Kidney tubule cell (primary cell): ENCODE data around the gene COMMD4.
"Not testable (repeated sequence)": the region's sequence is repeated elsewhere in the genome, so short reads cannot be mapped to it uniquely, and the experiment has no call there.

Source experiments
- DNase-seq: peaks from one replicate; pipeline ENCODE4 v3.0.0-alpha.2; 2018; ENCODE audit warnings: low spot score

COMMD4 gene

DNA sequence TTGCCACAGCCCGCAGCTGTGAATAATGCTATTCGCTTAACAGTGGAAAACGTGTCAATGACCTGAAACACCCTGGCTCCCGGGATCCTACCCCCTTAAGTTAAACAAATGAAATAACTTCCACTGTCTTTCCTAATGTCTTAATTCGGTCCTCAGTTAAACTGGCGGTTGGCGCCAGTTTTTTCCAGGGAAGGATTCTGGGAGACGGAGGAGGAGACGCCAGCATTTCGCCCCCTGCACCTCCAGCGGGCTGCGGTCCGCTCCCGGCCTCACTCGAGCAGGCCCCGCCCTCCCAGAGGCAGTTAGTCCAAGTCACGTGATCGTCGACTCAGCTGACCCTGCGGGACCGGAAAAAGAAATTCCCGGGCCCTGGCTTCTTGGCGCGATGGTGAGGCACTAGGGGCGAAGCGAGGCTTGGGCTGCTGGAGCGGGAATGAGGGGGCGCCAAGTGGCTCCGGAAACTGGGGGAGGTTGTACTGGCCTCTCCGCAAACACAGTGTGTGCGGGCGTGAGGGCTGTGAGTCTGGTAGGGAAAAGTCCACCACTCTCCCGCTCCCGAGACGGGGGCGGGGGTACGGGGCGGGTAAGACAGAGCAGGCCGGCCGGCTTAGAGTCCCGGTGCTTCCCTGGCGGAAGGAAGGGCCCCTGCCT lies at the start of gene COMMD4:
TSS of gene COMMD4 (plus strand) at position 359 of the 651 bp plus-strand sequence. CDS start at position 386, 27 bp downstream.
- peak; percentile 93 for DNase-seq

DNA sequence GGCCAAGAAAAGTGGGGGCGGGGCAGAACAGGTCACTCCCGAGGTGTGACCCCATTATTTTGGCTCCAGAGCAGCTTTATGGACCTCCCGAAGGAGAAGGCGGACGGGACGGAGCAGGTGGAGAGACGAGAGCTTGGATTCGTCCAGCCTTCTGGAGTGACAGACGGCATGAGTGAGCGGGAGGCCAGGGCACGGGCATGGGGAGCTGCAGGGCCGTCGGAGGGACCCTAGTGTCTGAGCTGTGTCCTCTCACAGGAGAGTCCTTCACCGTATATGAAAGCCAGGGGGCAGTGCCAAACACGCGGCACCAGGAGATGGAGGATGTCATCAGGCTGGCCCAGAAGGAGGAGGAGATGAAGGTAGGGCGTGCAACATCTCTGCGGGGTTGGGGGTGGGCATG lies 42.2 kb upstream of the COMMD4 start:
- DNase-seq: not testable (repeated sequence)

DNA sequence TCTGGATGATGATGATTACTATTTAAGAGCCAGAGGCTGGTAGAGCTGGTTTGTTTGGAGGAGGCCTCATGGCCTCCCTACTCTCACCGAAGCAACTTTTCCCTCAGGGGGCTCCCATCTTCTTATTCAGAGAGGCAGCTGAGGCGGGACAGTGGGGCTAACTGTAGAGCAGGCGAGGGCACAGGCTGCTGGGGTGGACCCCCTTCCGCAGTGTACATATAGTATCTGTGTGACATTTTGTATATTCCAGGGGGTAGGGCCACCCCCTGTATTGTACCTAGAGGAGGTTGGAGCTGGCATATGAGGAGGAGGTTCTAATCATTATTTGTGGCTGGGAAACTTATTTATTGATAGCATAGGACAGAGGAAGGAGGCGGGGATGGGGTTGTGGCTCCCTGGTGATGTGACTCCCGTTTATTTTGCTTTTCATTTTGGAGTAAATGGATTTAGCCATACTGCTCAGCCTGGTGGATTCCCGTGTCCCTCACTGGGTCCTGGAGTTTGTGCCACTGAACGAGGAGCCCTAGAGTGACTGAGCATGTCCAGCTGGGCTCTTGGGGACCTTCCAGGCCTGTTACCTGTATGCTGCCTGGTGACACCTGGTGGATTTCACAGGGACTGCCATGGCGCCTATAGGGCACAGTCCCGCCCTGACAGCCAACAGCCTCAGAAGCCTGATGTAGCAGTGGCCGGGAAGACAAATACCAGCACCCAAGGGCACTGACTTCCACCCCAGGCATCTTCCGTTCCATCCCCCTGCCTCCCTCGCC lies 37.1 kb upstream of the COMMD4 start:
- not testable (repeated sequence) for DNase-seq

DNA sequence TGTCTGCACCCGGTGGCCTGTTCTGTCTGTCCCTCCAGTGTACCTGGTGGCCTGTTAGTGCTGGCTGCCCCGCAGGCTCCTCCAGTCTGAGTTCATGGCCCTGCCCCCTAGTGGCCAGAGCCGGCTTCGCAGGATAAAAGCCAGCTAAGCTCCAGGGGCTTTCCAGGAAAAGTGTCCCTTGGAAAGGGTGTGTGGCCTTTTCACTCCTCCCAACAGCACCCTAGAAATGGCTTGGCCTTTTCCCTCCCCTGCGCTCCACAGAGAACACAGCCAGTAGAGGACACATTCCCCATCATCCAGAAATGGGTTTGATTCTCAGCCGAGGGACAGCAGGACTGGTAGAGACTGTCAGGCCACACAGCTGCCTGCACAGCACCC lies 36.6 kb upstream of the COMMD4 start:
- not testable (repeated sequence) for DNase-seq

DNA sequence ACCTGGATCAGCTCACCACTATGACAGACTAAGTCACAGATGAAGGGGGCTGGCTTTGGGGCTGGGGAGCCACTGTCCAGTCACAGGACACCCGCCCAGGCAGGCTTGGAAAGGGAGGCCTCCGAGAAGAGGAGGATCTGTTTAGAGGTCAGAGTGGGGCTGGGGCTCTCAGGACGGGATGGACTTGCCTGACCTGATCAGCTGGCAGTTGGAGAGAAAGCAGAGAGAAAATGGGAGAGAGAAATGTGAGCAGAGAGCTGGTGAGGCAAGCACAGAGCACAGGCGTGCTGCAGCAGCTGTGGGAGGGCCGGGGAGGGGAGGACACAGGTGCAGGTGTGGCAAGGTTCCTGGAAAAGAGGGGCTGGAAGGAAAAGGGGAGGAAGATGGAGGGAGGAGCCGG lies 35.8 kb upstream of the COMMD4 start:
- not testable (repeated sequence) for DNase-seq

DNA sequence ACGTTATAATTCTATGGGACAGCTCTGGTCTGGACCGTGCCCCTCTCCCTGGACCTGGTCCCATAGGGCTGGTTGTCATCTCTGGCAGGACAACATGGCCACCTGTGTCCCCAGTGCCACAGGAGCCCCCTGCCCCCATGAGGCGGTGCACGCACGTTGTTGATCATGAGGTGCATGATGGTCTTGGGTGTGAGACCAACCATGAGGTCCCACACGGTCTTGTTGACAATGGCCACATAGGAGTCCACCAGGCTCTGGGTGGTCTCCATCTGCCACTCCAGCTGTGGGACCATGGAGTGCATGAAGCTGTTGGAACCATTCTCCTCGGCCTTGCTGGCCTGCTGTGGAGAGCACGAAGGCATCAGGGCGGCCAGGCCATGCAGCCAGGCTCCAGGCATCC lies 33.5 kb upstream of the COMMD4 start:
- no peak for DNase-seq

DNA sequence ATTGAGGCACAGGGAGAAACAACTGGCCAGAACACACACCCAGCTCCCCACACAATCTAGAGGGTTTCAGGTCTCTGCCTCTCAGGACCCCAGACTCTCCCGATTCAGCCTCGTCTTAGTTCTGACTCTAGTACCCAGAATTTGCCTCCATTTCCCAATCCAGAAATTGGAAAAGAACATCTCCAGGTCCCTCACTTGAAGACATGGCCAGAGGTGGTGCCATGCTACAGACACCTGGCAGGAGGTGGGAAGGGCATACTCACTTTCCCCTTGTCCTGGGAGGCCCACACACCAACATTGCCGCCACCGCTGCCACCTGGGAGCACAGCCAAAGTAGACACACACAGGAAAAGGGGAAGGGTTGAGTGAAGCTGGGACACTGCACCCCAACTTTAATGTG lies 33.1 kb upstream of the COMMD4 start:
- not testable (repeated sequence) for DNase-seq

DNA sequence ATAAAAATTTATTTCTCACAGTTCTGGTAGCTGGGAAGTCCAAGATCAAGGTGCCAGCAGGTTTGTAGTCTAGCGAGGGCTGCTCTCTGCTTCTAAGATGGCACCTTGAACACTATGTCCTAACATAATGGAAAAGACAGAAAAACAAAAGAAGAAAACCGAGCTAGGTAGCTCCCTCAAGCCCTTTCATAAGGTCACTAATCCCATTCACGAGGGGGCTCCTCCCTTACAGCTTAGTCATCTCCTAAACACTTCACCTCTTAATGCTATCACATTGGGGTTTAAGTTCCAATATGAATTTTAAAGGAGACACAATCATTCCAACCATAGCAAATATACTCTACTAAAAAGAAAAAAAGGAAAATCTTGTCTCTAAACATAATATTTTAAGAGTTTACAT lies 29.7 kb upstream of the COMMD4 start:
- no peak for DNase-seq

DNA sequence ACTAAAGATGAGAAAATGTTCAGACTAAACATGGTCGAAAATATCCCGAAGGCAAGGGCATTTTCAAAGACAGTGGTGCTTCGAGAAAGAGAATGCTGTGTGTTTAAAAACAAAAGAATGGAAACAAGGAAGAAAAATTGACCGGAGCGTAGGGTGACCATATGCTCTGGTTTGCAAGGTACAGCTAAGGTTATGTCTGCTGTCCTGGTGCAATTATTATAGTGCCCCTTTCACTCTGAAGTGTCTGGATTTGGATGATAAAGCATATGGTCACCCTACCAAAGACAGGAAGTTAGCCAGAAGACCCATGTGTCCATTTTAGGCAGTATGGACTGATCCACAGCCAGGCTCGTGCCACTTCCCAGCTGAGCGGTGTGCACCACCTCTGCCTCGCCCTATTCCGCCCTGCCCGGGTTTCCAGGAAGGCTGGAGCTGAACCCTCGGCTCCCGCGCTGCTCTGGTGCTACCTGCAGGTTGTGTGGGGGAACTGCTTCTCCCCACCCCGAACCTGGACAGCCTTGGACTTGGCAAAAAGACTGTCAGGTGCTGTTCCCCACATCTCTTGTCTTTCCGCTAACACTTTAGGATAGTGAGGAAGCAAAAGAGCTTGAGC lies 28.0 kb upstream of the COMMD4 start:
- peak; percentile 54 for DNase-seq

DNA sequence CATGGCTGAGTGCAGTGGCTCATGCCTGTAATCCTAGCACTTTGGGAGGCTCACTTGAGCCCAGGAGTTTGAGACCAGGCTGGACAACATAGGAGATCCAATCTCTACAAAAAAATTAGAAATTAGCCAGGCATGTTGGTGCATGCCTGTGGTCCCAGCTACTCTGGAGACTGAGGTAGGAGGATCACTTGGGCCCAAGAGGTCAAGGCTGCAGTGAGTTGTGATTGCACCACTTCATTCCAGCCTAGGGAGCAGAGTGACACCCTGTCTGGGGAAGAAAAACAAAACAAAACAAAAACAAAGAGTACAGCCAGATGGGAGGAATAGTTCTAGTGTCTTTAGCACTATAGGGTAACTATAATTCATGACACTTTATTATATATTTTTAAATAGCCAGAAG lies 26.2 kb upstream of the COMMD4 start:
- no peak for DNase-seq

DNA sequence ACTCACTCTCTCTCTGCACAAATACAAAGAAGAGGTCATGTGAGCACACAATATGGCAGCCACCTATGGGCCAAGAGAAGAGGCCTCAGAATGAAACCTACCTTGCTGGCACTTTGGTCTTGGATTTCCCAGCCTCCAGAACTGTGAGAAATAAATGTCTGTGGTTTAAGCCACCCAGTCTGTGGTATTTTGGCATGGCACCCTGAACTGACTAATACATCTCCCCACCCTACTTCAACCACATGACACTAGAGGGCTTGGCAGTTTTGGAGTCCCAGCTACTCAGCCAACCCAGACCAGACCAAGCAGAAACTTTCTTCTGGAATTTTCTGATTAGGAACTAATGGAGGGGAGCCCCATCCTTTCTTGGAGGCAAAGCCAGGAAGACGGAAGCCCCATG lies 23.3 kb upstream of the COMMD4 start:
- DNase-seq: peak; percentile 60

DNA sequence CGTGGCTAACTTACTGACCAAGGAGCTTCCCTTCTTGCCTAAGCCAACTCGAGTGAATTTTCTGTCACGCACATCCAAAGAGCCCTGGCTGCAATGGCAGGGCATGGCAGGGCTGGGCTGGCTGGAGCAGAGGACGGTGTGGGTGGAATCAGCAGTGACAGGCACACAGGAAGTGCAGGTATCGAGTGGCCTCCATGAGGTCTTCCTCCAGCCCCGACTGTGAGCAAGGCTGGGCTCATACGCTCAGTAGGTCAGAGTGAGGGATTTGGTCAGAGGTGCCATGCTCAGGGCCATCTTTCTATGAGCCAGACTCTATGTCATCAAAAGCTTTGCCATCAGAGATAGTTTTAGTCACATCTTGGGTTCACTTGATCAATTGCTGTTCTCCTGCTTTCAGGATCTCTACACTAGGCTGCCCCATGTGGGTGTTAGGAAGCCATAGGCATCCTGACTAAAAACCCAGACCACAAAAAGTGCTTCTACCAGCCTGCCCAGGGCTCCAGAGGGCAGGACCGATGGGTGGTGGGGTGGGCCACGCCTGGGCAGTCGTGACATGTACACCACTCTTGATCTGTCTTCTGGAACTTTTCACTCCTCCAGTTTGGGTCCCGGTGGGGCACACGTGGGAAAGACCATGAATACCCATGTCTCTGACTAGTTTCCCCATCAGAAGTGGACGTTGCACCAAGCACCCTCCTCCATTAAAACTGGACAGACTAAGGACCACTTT lies 22.6 kb upstream of the COMMD4 start:
- no peak for DNase-seq

DNA sequence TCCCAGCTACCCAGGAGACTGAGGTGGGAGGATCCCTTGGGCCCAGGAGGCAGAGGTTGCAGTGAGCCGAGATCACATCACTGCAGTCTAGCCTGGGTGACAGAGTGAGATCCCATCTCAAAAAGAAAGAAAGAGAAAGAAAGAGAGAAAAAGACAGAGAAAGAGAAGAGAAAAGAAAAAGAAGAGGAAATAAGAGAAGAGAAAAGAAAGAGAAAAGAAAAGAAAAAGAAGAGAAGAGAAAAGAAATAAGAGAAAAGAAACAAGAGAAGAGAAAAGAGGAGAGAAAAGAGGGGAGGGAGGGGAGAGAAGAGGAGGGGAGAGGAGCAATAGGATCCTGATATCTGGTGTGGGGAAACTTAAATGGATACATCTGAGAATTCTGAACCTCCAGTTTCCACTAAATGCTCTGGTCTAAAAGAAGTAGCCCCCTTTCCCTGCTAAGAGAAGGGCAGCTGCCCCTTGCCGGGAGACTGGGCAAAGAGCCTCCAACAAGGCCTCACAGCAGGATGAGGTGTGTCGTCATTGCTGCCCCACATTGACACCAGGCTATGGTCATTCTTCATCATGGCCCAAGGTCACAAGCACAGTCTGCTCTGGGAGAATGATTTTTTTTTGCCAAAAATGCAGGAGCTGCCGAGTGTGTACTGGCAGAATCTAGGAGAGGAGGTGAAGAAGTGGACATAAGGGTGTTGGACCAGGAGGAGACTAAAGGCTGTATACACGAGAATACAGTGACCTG lies 21.1 kb upstream of the COMMD4 start:
- no peak for DNase-seq

DNA sequence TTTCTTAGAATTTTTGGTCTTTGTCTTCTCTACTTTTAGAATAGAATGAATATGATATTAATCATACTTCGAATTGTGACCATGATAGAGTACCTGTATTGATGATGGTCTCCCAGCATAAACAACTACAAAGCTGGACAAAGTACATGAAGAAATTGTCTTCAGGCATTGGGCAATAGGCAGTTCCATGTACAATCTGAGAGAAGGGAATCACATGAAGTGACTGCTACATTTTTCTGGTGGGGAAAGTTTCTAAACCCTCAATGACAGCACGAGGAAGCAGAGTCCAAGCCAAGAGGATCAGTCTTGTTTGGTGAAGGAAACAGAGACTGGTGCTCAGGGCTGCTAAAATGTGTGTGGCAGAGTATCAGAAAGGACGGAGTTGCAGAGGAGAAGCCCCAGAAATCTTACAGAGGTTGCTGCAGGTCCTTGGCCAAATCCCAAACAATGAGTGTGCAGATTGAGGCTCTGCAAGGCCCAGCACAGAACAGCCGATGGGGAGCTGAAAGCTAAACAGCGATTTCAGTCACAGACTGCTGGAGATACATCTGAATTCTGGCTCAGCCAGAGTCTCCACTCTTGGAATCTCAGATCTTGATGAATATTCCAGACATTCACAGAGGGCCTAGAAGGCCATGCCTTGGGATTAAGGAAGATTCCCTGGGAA lies 16.5 kb upstream of the COMMD4 start:
- not testable (repeated sequence) for DNase-seq

DNA sequence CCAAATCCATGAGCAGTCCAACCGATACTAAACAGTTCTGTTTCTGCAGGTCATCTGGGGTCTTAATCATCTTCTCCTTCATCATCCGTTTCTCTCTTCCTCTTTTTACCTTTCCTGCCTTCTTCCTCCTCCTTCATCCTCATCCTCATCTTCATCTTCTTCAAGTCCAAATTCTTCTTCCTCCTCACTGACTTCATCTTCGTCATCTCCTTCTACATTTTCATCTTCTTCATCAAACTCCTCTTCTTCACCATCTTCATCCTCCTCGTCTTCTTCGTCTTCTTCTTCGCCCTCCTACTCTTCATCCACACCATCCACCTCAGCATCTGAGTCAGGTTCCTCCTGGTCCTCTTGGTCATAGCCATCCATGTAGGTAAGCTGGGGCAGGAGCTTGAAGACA lies 14.2 kb upstream of the COMMD4 start:
- DNase-seq: no peak

DNA sequence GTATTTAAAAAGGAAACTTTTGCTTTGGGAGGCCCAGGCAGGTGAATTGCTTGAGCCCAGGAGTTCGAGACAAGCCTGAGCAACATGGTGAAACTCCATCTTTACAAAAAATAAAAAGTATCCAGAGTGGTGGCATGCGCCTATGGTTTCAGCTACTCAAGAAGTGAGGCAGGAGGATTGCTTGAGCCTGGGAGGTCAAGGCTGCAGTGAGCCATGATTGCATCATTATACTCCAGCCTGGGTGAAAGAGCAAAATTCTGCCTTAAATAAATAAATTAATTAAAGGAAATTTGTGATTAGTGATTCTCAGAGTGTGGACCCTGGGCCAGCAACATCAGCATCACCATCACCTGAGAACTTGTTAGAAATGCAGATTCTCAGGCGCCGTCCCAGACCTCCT lies 9.9 kb upstream of the COMMD4 start:
- DNase-seq: no peak

DNA sequence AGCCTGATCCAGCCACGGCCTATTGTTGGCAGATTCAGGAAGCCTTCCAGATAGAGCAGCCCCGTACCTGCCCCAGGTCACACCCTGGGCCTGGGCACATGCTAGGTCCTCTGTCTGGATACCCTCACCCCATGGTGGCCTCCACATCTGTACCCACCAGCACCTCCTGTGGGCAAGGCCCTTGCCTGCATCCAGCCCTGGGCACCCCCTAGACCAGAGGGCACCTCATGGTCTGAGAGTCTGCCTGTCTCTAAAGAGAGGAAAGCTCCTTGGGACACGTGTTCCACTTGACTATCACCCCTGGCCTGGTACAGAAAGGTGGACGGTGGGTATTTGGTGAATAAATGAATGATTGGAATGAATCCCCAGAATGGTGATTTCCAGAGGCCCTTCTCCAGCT lies 8.9 kb upstream of the COMMD4 start:
- no peak for DNase-seq

DNA sequence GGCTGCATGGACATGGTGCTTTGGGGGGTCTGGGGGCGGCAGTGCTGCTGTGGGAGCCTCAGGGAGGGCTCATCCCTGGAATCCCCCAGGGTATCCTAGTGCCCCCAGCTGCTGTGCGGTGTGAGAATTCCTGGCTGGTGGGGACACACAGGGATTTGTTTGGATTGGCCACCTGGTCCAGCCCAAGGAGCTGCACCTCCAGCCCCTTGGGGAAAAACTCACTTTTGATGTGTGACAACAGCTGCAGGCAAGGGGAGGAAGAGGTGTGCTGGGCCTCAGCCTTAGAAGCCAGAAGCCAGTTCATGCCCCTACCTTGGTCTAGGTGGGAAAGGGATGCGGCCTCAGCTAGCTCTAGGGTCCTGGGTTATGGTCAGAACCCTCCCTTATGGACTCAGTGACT lies 8.4 kb upstream of the COMMD4 start:
- no peak for DNase-seq

DNA sequence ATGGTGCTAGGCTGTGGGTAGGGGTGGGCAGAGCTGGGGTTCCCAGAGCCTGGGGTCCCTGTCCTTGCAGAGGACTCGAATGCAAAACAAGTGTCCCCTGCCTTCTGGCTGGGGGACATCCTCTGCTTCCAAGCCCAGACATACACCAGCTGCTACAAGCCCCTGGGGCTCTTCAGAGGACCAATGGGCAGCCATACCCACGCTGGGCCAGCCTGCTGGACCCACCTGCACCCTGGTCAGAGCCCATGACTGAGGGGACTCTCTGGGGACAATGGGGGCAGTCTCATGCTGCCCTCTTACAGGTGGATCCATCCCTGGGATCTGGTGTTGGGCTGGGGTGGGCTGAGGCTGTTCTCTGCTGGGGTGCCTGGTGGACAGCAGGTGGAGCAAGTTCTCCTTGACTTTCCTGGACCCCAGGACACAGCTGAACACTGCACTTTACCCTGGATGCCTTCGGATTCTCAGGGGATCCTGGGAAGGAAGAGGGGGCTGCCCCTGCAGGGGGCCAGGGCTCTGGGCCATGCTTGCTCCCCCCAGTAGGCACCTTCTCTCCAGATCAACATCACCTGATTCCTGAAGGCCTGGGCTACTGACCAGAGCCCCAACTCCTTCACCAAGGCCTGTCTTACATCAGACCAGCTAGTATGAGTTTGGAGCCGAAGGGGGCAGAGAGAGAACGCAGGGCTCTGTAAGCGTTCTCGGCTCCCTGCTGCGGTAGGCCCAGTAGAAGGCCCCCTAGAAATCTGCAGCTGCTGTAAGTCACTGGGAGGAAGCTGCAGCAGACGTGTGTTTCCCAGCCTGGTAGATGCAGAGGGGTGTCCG lies 7.2 kb upstream of the COMMD4 start:
- DNase-seq: no peak

DNA sequence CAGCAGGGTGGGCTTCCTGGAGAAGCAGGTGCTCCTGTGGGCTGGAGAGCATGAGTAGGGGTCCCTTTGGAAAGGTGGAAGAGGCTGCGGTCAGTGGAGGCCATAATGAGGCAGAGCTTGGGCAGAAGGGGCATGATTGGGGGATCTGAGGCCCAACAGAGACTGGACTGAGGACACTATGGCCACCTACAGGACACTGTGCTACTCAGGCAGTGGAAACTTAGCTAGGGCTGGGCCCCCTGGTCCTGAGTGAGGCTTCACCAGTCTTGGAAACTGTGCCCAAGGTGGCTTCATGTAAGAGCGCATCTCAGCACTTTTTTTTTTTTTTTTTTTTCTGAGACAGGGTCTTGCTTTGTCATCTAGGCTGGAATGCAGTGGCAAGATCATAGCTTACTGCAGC lies 6.3 kb upstream of the COMMD4 start:
- no peak for DNase-seq

DNA sequence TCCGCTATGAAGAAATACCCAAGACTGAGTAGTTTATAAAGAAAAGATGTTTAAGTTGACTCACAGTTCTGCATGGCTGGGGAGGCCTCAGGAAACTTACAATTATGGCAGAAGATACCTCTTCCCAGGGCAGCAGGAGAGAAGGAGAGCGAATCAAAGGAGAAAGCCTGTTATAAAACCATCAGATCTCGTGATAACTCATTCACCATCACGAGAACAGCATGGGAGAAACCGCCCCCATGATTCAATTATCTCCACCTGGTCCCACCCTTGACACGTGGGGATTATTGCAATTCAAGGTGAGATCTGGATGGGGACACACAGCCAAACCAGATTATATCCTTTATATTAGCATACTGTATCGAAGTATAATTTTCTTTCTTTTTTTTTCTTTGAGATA lies 3.8 kb upstream of the COMMD4 start:
- not testable (repeated sequence) for DNase-seq
